ENCODE measurements around the gene EDIL3.

Gene EDIL3

GRCh38 chr5:83911367-83911919, 473.2 kb downstream of the EDIL3 start:
- Histone ChIP-seq H3K36me3 (replicated peaks) (no peaks in the 10 kb centered on the region), H3K4me3 (no peak overlapping the region), H3K4me1 (no peaks in the 10 kb centered on the region), H3K27me3 (ENCODE audit: low read depth) (no peaks in the 10 kb centered on the region), H3K9me3 (no peaks in the 10 kb centered on the region)
- in situ Hi-C loops (cut with MboI; ENCODE audit: low sequenced_read_pairs) = no loop called here
- DNase-seq (ENCODE audit: low spot score in 2 of 2) = no peak

- in situ Hi-C loops (cut with MboI; ENCODE audit: low sequenced_read_pairs) = no loop called here
- DNase-seq (ENCODE audit: low spot score in 2 of 2) = no peak
- Histone ChIP-seq H3K4me1 (no peaks in the 10 kb centered on the region), H3K27me3 (ENCODE audit: low read depth) (no peaks in the 10 kb centered on the region), H3K9me3 (no peaks in the 10 kb centered on the region), H3K36me3 (replicated peaks) (no peaks in the 10 kb centered on the region), H3K4me3 (no peak overlapping the region)
Measured at GRCh38 chr5:83900306-83900705, 484.4 kb downstream of the EDIL3 start.

- H3K36me3 ChIP-seq (replicated peaks) = no peaks in the 10 kb centered on the region
- DNase-seq (ENCODE audit: low spot score in 2 of 2) = no peak
- in situ Hi-C loops (cut with MboI; ENCODE audit: low sequenced_read_pairs) = no loop called here
- no peaks in the 10 kb centered on the region for H3K9me3 ChIP-seq
- no peak overlapping the region for H3K4me3 ChIP-seq
- H3K27me3 ChIP-seq (ENCODE audit: low read depth) = no peaks in the 10 kb centered on the region
- no peaks in the 10 kb centered on the region for H3K4me1 ChIP-seq
Measured at GRCh38 chr5:83899326-83899970, 485.2 kb downstream of the EDIL3 start.

GRCh38 chr5:83895860-83896259, 488.8 kb downstream of the EDIL3 start:
- DNase-seq (ENCODE audit: low spot score in 2 of 2) = no peak
- Histone ChIP-seq H3K9me3 (no peaks in the 10 kb centered on the region), H3K27me3 (ENCODE audit: low read depth) (no peaks in the 10 kb centered on the region), H3K4me3 (no peak overlapping the region), H3K36me3 (replicated peaks) (no peaks in the 10 kb centered on the region), H3K4me1 (no peaks in the 10 kb centered on the region)
- in situ Hi-C loops (cut with MboI; ENCODE audit: low sequenced_read_pairs) = no loop called here

GRCh38 chr5:83891261-83891660, 493.4 kb downstream of the EDIL3 start:
- no peaks in the 10 kb centered on the region for H3K9me3 ChIP-seq
- H3K27me3 ChIP-seq (ENCODE audit: low read depth) = no peaks in the 10 kb centered on the region
- in situ Hi-C loops (cut with MboI; ENCODE audit: low sequenced_read_pairs) = no loop called here
- no peak overlapping the region for H3K4me3 ChIP-seq
- no peaks in the 10 kb centered on the region for H3K36me3 ChIP-seq (replicated peaks)
- H3K4me1 ChIP-seq = no peaks in the 10 kb centered on the region
- no peak for DNase-seq (ENCODE audit: low spot score in 2 of 2)

Measured in HAP-1 (cell line).